GM19455 (cell line): ENCODE data around the gene KRTAP22-1.

Experiments
- ATAC-seq: cut with Tn5 transposase; IDR thresholded peaks from one replicate; pipeline ENCODE4 v1.9.1; 2021; ENCODE audit not compliant: unreplicated experiment

KRTAP22-1 gene

DNA sequence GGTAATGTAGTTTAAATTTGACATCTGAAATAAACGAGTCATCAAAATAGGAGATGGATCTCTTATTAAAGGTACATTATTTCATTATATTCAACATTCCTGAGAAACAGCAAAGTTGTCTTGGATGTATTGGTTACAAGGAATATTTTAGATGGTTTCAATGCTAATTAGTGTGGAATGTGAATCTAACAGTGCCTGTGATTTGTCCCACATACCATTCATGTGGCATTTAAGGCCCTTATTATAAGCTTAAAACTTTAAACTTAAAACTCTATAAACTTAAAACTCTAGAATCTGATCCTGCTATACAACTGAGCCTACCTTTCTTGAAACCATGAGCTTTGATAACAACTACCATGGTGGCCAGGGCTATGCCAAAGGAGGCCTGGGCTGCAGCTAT is at the start of gene KRTAP22-1:
Gene KRTAP22-1 (plus strand): TSS at position 301 of the 400 bp plus-strand sequence.
- ATAC-seq, result no peak

DNA sequence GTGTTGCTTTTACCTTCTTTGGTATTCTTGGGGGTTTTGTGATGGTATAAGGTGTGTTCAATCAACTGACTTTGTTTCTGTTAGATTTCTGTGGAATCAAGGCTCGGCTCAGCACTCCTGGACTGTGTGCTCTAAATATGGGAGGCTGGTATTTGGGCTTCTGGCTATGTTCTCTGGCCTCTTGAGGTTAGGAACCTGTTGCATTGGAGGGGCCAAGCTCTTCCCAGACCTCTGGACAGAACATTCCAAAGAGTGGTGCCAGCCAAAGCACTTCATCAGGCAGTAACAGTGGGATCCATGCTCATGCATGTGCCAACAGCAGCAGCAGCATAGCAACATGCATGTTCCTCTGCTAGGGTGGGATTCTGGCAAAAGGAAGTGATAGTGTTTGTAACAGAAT is 48.1 kb upstream of the KRTAP22-1 start:
- no peak for ATAC-seq

DNA sequence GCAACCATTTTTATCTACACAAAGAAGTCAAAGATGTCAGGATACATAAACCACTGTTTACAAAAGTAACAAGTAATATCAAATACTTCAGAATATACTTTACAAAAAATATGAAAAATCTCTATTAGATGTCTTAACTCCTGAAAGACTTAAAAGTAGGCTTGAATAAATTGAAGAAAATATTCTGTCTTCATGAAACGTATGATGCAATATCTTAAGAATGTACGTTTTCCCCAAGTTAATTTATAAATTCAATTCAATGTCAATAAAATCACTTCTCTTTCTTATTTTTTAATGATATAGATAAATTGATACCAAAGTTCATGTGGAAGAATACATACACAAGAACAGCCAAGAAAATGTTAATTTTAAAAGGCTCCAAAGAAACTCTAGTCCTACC is 45.8 kb upstream of the KRTAP22-1 start:
- no peak for ATAC-seq

DNA sequence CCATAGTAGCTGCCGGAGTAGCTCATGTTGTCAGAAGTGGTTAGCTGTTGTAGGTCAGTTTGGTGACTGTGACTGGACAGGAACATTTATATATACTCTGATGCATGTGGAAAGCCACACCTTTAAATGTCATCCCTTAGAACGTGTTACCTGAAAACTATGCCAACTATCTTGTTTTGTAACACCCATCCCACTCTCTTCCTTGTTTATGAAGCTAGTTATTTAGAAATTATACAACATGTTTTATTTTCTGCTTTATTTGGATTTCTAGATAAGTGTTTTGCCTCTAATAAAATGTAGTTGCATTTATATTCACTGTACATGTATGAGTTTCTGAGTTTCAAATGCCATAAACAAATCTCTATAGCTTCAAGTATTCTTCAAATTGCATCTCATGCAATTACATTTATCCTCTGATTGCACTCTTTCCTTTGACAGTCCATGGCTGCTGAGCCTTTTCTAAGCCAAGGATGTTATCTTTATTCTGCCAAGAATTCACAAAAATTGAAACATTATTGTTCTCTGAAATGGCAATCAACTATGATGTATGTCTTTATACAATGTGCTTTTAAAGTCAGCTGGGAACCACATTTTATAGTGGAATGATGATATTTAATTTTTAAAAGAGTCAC is 39.5 kb upstream of the KRTAP22-1 start, which contains the start of gene KRTAP19-7:
Gene KRTAP19-7 (minus strand): TSS at position 51 of the 632 bp plus-strand sequence. CDS start 25 bp downstream, at position 26.
- ATAC-seq, result no peak

DNA sequence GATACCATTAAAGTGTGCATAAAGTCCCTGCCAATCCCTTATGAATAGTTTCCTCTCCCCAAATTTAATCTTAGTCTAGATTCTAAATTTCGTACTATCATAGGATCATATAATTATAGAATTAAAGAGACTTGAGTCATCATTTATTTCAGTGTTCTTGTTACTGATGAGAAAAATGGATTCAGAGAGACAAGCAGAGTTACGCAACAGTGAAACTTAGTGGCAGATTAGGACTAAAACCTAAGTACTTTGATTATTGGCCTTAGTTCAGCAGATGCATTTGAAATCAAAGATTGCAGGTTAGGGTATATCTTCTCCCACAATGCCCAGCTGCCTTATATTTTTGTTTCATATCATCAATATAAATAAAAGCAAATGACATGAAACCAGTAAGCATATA is 38.9 kb upstream of the KRTAP22-1 start:
- ATAC-seq, result no peak

DNA sequence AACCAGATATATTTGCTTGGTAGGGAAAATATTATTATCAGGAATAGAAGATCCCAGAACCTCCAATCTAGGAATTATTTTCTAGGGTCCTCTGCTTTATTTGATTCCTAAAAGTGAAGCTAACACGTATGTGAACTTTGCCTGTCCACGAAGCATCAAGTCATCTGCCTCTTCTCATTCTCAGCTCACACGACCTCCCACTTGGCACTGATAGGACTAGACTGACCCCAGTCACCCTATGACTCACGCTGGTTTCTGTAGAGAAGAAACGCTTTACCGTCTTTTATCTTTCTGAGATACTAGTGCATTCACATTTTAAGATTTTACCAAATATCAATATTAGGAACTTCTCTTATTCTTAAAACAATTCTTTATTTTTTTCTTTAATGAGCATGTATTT is 37.8 kb upstream of the KRTAP22-1 start:
- ATAC-seq, result no peak

DNA sequence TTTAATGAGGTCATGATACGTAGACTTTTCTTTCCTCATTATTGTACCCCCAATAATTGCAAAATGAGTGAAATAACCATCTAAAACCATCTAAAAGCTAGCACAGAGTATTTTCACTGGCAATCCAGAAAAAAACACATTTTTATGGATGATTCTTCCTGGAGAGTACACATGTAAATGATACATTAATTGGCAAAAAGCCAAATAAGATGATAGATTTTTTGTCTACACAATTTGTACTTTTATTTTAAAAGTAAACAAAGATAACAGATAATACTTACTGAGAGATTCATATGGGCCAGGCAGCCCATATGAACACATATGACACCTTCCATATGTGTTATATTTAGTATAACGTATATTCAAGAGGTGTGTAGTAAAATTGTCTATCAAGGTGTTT is 37.3 kb upstream of the KRTAP22-1 start:
- ATAC-seq, result no peak

DNA sequence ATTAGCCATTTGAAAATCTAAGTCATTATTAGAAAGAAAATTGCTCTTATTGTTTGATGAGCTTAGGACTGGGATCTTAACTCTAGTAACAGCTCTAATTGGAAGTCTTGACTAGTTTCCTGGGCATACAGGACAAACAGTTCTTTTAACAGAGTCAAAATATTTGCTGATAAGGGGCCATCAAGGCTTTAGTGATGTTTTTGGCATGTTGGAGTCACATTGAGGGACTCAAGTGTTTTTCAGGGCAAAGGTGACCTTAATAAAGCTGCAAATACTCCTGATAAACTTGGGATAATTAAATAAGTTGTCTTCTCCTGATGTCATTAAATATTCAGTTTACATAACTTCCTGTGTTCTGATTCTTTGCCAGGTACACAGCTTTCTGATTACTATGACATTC is 33.3 kb upstream of the KRTAP22-1 start:
- no peak for ATAC-seq

DNA sequence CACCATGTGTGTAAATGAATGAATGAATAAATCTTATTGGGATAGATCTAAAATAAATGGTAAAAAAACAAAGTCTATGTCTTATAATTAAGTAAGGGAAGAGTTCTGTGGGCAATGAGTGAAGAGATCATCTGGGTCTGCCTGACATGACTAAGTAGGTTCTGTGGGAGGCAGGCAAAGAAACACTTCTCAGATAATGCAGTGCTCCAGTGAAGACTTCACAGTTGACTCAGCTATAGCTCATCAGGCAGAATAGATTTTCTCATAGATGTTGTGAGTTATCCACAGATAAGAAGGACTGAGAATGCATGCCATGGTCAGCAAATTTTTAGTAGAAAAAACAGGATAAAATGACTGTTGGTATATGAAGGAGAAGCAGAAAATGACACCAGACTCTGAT is 23.1 kb upstream of the KRTAP22-1 start:
- ATAC-seq, result no peak

DNA sequence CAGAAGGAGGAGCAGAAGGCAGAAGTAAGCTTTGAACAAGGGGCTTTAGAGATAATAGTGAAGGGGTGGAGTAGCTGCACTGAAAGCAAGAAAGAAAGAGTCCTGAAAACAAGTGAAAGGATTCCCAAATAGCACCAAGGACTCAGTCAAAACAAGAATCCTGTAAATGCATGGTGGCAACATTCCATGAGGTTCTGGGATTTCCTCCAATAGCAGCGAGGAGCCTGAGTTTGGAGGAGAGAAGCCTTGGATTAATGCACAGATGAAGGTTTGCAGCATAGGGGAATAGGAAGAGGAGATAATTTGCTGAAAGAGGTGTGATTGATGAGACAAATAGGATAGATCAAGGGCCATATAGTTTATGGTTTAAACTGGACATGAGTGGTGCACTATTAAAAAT is 21.5 kb upstream of the KRTAP22-1 start:
- no peak for ATAC-seq

DNA sequence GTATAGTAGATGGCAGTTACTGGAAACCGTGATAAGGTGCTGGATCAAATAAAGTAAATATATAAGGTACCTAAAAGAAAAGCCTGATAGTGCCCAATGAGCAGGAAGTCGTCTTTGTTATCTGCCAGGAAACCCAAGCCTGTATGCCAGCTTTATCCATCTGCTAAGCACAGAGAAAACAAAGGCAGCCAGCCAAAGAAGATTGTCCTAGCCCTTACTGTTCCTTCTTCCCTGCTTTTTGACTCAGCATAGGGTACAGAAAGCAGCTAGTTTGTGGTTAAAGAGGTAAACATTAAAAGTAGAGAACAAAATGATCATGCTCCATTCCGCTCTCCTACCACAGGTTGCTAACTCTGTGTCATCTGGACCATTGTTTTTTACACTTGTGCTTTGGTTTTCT is 20.8 kb upstream of the KRTAP22-1 start:
- ATAC-seq, result no peak

DNA sequence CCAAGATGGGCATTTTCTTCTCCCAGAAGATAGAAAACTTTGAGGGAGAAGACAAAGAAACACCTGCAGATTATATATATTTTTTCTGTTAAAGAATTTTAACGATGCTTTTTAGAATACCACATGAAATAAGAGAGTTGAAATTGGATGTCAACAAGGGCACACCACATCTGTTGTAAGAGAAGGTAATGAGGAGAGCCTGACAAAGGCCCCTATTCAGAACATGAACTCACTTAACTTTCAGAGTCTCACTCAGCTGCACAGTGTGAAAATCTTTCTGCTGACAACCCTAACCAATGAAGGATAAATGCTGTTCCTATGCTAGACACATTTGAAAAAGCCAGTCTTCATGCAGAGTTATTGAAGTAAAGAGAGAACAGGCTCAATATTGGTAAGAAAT is 18.0 kb upstream of the KRTAP22-1 start:
- no peak for ATAC-seq

DNA sequence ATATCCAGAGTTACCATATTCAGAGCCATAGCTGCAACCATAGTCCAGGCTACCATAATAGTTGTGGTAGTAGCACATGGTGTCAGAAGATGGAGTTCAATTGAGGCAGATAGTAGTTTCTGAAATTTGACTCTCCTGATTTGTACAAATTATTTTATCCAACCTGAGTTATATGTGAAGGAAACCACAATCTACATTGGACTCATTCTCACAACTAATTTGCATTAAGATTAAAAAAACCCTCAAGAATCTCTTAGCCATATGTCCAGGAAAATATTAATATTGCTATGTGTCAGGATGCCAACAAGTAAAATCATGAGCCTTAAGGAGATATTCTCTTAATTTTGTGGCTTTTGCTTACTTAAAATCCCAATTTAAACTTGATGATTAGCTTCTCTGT is 10.6 kb upstream of the KRTAP22-1 start, which contains the start of gene KRTAP22-2:
Gene KRTAP22-2 (minus strand): TSS at position 101 of the 400 bp plus-strand sequence.
- ATAC-seq, result no peak

DNA sequence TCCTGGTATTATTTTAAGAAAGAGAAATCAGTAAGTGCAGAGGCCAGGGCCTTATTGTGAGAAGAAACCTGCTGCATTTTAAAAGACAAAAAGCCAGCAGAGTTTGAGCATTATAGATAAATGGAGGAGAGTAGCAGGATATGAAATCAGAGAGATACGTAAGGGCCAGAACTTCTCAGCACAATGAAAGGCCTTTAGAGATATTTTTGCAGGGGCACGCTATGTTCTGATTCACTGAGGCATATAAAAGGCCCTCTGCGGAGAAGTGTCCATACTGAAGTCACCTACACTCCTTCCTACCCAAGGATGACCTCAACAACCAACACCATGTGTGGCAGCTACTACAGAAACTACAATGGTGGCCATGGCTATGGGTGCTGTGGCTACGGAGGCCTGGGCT is 8.7 kb upstream of the KRTAP22-1 start, which contains the start of gene KRTAP6-3:
Gene KRTAP6-3 (plus strand): TSS at position 301 of the 400 bp plus-strand sequence. CDS start 6 bp downstream, at position 307.
- no peak for ATAC-seq

DNA sequence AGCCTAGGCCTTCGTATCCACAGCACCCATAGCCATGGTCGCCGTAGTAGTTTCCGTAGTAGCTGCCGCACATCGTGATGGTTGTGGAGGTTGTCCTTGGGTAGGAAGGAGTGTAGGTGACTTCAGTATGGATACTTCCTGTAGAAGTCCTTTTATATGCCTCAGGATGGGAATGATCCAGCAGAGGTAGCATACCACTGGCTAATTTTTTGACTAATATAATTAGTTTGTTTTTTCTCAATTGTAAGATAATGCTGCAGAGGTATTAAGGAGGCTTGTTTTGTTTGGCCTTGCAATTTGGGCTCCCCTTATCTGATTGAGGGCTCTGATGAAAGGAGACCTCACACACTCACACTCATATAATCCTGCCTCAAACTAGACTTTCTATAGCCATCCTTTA is 2.1 kb upstream of the KRTAP22-1 start, which contains the start of gene KRTAP6-2:
Gene KRTAP6-2 (minus strand): TSS at position 101 of the 400 bp plus-strand sequence. CDS start 28 bp downstream, at position 73.
- ATAC-seq, result no peak

DNA sequence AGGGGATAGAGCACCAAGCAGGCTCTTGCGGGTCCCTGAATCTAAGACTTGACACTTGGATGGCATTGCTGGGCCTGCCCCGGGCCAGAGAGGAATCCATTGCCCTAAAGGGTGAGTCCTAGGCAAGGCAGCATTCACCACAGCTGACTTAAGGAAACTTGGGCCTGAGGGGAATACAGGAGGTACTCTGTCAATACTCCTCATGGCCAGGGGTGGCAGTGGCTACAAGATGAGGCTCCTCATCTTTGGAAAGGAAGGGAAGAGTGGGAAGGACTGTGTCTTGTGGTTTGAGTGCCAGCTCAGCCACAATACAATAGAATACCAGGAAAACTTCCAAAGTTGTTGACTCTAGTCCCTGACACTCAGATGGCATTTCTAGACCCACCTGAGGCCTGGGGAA is 5.1 kb downstream of the KRTAP22-1 start:
- no peak for ATAC-seq

DNA sequence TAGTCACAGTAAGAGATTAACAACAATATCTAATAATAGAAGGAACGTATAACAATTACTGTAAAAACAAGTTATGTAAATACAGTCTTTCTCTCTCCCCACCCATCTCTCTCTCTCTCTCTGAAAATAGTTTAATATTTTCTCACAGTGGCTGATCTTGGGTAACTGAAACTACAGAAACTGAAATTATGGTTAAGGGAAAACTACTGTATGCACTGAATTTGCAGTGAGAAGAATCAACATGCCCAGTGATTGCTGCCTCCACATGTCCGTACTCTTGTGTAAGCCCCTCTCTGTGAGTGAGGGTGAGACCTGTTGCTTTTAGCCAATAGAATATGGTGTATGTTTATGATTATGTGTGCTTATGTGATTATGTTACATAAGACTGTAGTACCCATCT is 11.2 kb downstream of the KRTAP22-1 start:
- no peak for ATAC-seq

DNA sequence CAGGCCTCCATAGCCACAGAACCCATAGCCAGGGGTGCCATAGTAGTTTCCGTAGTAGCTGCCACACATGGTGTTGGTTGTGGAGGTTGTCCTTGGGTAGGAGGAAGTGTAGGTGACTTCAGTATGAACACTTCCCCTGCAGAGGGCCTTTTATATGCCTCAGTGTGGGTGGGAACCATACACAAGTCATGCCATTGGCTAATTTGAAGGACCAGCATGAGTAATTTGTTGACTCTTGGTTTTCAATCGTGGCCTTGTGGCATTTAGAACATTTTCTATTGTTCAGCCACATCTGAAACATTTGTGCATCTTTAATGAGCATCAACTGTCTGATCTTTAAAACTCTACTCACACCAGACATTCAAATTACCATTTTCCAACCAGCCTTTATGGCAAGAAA is 12.9 kb downstream of the KRTAP22-1 start, which contains the start of gene KRTAP6-1:
Gene KRTAP6-1 (minus strand): TSS at position 95 of the 400 bp plus-strand sequence. CDS start 26 bp downstream, at position 69.
- ATAC-seq, result no peak

DNA sequence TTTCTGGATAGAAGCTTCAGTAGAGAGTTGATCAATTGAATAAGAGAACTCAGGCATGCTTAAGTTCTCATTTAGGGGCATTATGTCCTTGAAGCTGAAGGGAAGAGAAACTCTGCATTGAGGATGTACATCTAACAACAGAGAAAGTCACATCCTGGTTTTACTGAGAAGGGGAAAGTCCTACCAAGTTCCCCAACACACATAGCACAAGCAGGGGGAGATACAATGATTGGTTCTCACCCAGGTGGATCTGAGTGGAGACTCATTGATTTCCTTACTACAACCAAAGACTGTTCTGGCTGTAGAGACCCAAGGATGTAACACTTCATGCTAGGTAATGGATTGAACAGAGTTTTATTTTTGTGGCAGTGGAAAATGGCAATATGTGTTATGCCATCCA is 14.3 kb downstream of the KRTAP22-1 start:
- ATAC-seq, result no peak

DNA sequence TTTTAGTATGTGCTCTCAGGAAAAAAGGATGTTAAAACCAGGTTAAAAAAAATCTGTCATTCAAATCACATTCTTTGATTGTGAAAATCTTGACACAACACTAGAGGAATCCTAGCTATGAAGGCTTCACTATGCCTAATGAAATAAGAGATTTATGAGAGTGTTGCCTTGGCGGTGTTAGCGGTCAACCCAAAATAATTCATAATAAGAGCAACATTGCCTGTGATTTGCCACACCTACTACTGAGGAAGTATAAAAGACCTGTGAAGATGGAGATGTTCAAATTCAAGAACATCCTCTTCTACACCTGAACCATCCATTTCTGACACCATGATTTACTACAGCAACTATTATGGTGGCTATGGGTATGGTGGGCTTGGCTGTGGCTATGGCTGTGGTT is 15.2 kb downstream of the KRTAP22-1 start, which contains the start of gene KRTAP20-1:
Gene KRTAP20-1 (plus strand): TSS at position 301 of the 400 bp plus-strand sequence. CDS start 30 bp downstream, at position 331.
- no peak for ATAC-seq

DNA sequence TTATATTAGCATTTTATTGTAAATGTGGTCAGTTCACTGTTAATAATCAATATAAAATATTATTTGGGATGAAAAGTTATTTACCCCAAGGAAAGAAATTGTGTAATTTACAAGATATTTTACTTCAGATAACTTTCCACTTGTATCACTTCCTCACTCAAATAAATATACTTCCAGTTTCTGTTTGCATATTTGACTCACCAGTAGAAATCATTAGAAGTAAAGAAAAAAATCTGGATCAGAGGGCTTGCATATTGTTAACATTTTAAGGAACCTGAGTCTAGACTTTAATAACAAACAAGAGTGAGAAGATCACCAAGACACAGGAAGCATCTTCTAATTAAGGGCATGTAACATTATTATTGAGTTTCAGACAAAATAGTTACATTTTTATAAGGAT is 19.2 kb downstream of the KRTAP22-1 start:
- ATAC-seq, result no peak

DNA sequence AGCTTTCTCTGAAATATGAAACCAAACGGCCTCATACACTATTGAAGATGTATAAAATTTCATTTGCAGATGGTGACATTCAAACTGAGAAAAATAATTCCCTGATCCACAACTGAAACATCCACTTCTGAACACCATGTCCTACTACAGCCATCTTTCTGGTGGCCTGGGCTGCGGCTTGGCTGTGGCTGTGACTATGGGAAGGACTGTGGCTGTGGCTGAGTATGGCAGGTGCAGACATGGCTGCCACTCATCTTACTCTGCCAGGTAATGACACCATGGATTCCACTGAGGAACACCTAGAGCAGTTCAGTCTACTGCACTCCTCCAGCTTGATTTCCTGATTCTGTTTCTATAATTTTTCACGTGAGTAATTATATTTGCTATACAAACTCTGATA is 19.6 kb downstream of the KRTAP22-1 start, which contains the start of gene KRTAP20-4:
Gene KRTAP20-4 (plus strand): TSS at position 106 of the 400 bp plus-strand sequence.
- ATAC-seq, result no peak
